ENCODE results near the gene GSC2.

The GSC2 gene

DNA sequence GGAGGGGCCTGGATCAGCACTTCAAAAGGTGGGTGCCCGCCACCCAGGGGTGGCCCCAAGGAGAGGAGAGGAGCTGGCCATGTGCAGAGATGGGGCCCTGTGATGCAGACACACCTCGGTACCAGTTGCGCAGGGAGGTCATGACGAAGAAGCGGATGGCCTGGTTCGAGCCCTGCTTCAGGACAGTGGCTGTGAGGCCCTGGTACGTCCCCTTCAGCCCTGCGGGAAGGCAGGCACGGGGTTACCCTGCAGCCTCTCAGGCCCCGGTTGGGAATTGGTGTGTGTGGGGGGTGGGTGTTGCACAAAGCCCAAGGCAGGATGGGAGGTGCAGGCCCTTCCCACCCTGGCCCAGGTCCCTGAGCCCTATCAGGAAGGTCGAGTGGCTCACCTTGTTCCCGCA lies 26.6 kb upstream of the GSC2 start:
- TF ChIP-seq YY1 (IDR thresholded peaks at IDR 0.05; ENCODE audit: insufficient read depth, insufficient read length) = no peak
- no peak for TF ChIP-seq ZNF274 (IDR thresholded peaks at IDR 0.05; ENCODE audit: low read depth, low read length)
- no peak for TF ChIP-seq SUZ12 (IDR thresholded peaks at IDR 0.05; ENCODE audit: extremely low read depth, insufficient read depth, insufficient read length)
- no peaks in the 10 kb centered on the region for H3K9me3 ChIP-seq (ENCODE audit: insufficient read depth, low read length)
- H3K4me3 ChIP-seq (ENCODE audit: insufficient read length, low read depth) = peak overlapping the region; percentile 15
- peaks cover 45% of the 10 kb centered on the region for H3K36me3 ChIP-seq (ENCODE audit: insufficient read depth, insufficient read length, low read length)
- H3K27me3 ChIP-seq (ENCODE audit: insufficient read depth, insufficient read length) = no peaks in the 10 kb centered on the region
- peaks cover 46% of the 10 kb centered on the region for H3K4me1 ChIP-seq (ENCODE audit: insufficient read depth, insufficient read length)
- no peak for DNase-seq (ENCODE audit: low read depth, low spot score)
- peak overlapping the region; percentile 90 for H3K9ac ChIP-seq (ENCODE audit: insufficient read length, low read depth)

DNA sequence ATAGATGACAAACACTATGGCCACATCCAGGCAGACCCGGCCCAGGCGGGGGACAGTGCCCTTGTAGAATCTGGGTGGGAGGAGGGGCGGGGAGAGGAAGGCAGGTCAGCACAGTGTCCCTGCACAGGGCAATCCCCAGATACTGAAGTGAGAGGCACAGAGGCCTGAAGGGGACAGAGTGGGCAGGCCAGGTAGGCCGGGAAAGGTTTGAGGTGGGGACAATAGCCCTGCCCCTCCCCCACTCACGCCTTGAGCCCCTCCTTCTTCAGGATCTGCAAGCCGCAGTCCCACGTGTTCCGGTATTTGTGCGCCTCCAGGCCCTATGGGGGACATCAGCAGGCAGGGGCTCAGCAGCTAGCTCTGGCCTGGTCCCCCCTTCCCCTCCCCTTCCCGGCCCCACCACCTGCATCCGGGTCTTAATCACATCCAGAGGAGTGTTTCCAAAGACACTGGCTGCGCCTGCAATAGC lies 26.1 kb upstream of the GSC2 start:
- H3K9me3 ChIP-seq (ENCODE audit: insufficient read depth, low read length) = no peaks in the 10 kb centered on the region
- H3K27me3 ChIP-seq (ENCODE audit: insufficient read depth, insufficient read length) = no peaks in the 10 kb centered on the region
- peak overlapping the region; percentile 64 for H3K9ac ChIP-seq (ENCODE audit: insufficient read length, low read depth)
- H3K4me3 ChIP-seq (ENCODE audit: insufficient read length, low read depth) = no peak overlapping the region
- peaks cover 45% of the 10 kb centered on the region for H3K36me3 ChIP-seq (ENCODE audit: insufficient read depth, insufficient read length, low read length)
- H3K4me1 ChIP-seq (ENCODE audit: insufficient read depth, insufficient read length) = peaks cover 46% of the 10 kb centered on the region
- TF ChIP-seq YY1 (IDR thresholded peaks at IDR 0.05; ENCODE audit: insufficient read depth, insufficient read length) (no peak), ZNF274 (IDR thresholded peaks at IDR 0.05; ENCODE audit: low read depth, low read length) (no peak), SUZ12 (IDR thresholded peaks at IDR 0.05; ENCODE audit: extremely low read depth, insufficient read depth, insufficient read length) (no peak)
- DNase-seq (ENCODE audit: low read depth, low spot score) = no peak

DNA sequence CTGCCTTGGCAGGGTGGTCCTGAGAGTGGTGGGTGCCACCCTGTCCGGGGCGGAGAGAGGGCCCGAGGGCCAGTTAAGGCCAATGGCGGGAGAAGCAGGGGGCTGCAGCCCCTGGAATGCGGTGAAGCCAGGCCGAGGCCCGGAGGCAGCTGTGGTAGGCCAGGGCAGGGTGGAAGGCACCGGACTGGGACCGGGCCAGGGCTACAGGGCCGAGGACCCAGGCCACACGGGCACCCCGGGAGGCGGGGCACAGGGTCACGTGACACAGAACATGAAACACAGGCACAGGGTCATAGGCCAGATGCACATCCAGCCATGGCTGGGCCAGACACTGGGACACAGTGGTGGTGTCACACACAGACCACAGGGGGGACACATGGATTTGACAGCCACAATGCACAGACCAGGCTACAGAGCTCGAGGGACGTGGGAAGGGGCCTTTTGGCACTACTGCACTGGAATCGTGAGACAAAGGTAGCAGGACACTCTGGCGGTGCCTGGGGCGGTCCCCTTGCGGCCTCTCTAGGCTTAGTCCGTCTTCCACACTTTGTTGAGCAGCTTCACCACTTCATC lies 25.6 kb upstream of the GSC2 start:
- Histone ChIP-seq H3K9ac (ENCODE audit: insufficient read length, low read depth) (peak overlapping the region; percentile 64), H3K4me3 (ENCODE audit: insufficient read length, low read depth) (no peak overlapping the region), H3K9me3 (ENCODE audit: insufficient read depth, low read length) (no peaks in the 10 kb centered on the region), H3K27me3 (ENCODE audit: insufficient read depth, insufficient read length) (peaks cover 4% of the 10 kb centered on the region), H3K36me3 (ENCODE audit: insufficient read depth, insufficient read length, low read length) (peaks cover 45% of the 10 kb centered on the region), H3K4me1 (ENCODE audit: insufficient read depth, insufficient read length) (peaks cover 44% of the 10 kb centered on the region)
- no peak for DNase-seq (ENCODE audit: low read depth, low spot score)
- no peak for TF ChIP-seq YY1 (IDR thresholded peaks at IDR 0.05; ENCODE audit: insufficient read depth, insufficient read length)
- TF ChIP-seq ZNF274 (IDR thresholded peaks at IDR 0.05; ENCODE audit: low read depth, low read length) = no peak
- no peak for TF ChIP-seq SUZ12 (IDR thresholded peaks at IDR 0.05; ENCODE audit: extremely low read depth, insufficient read depth, insufficient read length)

- H3K27me3 ChIP-seq (ENCODE audit: insufficient read depth, insufficient read length) = peaks cover 10% of the 10 kb centered on the region
- no peaks in the 10 kb centered on the region for H3K9me3 ChIP-seq (ENCODE audit: insufficient read depth, low read length)
- H3K4me1 ChIP-seq (ENCODE audit: insufficient read depth, insufficient read length) = peaks cover 42% of the 10 kb centered on the region
- TF ChIP-seq YY1 (IDR thresholded peaks at IDR 0.05; ENCODE audit: insufficient read depth, insufficient read length) (no peak), ZNF274 (IDR thresholded peaks at IDR 0.05; ENCODE audit: low read depth, low read length) (no peak), SUZ12 (IDR thresholded peaks at IDR 0.05; ENCODE audit: extremely low read depth, insufficient read depth, insufficient read length) (no peak)
- no peak for DNase-seq (ENCODE audit: low read depth, low spot score)
- peaks cover 45% of the 10 kb centered on the region for H3K36me3 ChIP-seq (ENCODE audit: insufficient read depth, insufficient read length, low read length)
- H3K4me3 ChIP-seq (ENCODE audit: insufficient read length, low read depth) = no peak overlapping the region
- peak overlapping the region; percentile 56 for H3K9ac ChIP-seq (ENCODE audit: insufficient read length, low read depth)
These were observed 25.0 kb upstream of the GSC2 start for GRCh38 chr22:19175026-19175601.

- DNase-seq (ENCODE audit: low read depth, low spot score) = no peak
- Histone ChIP-seq H3K4me3 (ENCODE audit: insufficient read length, low read depth) (no peak overlapping the region), H3K4me1 (ENCODE audit: insufficient read depth, insufficient read length) (peaks cover 45% of the 10 kb centered on the region), H3K9ac (ENCODE audit: insufficient read length, low read depth) (peak overlapping the region; percentile 23), H3K36me3 (ENCODE audit: insufficient read depth, insufficient read length, low read length) (peaks cover 45% of the 10 kb centered on the region), H3K9me3 (ENCODE audit: insufficient read depth, low read length) (no peaks in the 10 kb centered on the region), H3K27me3 (ENCODE audit: insufficient read depth, insufficient read length) (peaks cover 18% of the 10 kb centered on the region)
- no peak for TF ChIP-seq ZNF274 (IDR thresholded peaks at IDR 0.05; ENCODE audit: low read depth, low read length)
- TF ChIP-seq SUZ12 (IDR thresholded peaks at IDR 0.05; ENCODE audit: extremely low read depth, insufficient read depth, insufficient read length) = no peak
- no peak for TF ChIP-seq YY1 (IDR thresholded peaks at IDR 0.05; ENCODE audit: insufficient read depth, insufficient read length)
These were observed 24.3 kb upstream of the GSC2 start for GRCh38 chr22:19174106-19175025.

GRCh38 chr22:19173047-19174035 lies 23.2 kb upstream of the GSC2 start:
- peak overlapping the region; percentile 91 for H3K9ac ChIP-seq (ENCODE audit: insufficient read length, low read depth)
- TF ChIP-seq YY1 (IDR thresholded peaks at IDR 0.05; ENCODE audit: insufficient read depth, insufficient read length) (no peak), ZNF274 (IDR thresholded peaks at IDR 0.05; ENCODE audit: low read depth, low read length) (no peak), SUZ12 (IDR thresholded peaks at IDR 0.05; ENCODE audit: extremely low read depth, insufficient read depth, insufficient read length) (no peak)

More at GRCh38 chr22:19173047-19174035, 23.2 kb upstream of the GSC2 start:
- H3K4me3 ChIP-seq (ENCODE audit: insufficient read length, low read depth) = peak overlapping the region; percentile 94
- H3K4me1 ChIP-seq (ENCODE audit: insufficient read depth, insufficient read length) = peaks cover 45% of the 10 kb centered on the region
- H3K9me3 ChIP-seq (ENCODE audit: insufficient read depth, low read length) = no peaks in the 10 kb centered on the region
- peaks cover 45% of the 10 kb centered on the region for H3K36me3 ChIP-seq (ENCODE audit: insufficient read depth, insufficient read length, low read length)
- no peak for DNase-seq (ENCODE audit: low read depth, low spot score)
- peaks cover 28% of the 10 kb centered on the region for H3K27me3 ChIP-seq (ENCODE audit: insufficient read depth, insufficient read length)

Data from NT2/D1 (cell line).